Thoracic aorta (tissue), 2 donors: ENCODE results near the gene TBC1D9. TPM values are rescaled to one million over a fixed set of nuclear protein-coding genes. Genes with fewer than 3 reads are reported as not detected.

Experiments used
- ATAC-seq: fragments of 150-250 bp; one replicate; pipeline ENCODE4 v1.8.0; 2017; ENCODE audit warnings: low read depth; ENCODE audit not compliant: insufficient number of reproducible peaks, low FRiP score
- DNase-seq: peaks from one replicate; pipeline ENCODE4 v3.0.0-alpha.2; 2020; ENCODE audit warnings: low spot score
- H3K27ac ChIP-seq, 2 donors: fragments of 200-600 bp; sonication (generic); 1 replicate in 1 of 2; 2 replicates in 1 of 2; pipeline ENCODE4 v1.5.1; 2016; ENCODE audit warnings: mild to moderate bottlenecking in 2 of 2, moderate library complexity in 2 of 2
- H3K27me3 ChIP-seq: fragments of 200-600 bp; sonication (generic); replicated peaks from 2 replicates; pipeline ENCODE4 v1.6.0; 2016; ENCODE audit warnings: mild to moderate bottlenecking; ENCODE audit not compliant: insufficient read depth
- H3K36me3 ChIP-seq: fragments of 200-600 bp; sonication (generic); one replicate; pipeline ENCODE4 v1.5.1; 2016
- H3K4me1 ChIP-seq, 2 donors: fragments of 200-600 bp; sonication (generic); 1 replicate in 1 of 2; 2 replicates in 1 of 2; pipeline versions ENCODE4 v1.5.1 to v1.6.0; 2016; ENCODE audit warnings: low read depth in 2 of 2, mild to moderate bottlenecking in 1 of 2; ENCODE audit not compliant: control insufficient read depth in 1 of 2
- H3K4me3 ChIP-seq: fragments of 200-600 bp; sonication (generic); 2 replicates; pipeline ENCODE4 v1.5.1; 2016; ENCODE audit warnings: mild to moderate bottlenecking
- H3K9me3 ChIP-seq: fragments of 200-600 bp; sonication (generic); 2 replicates; pipeline ENCODE4 v1.5.1; 2016
- total RNA-seq, 2 donors: library from RNA; depleted of rRNA; stranded (reverse); fragments of >200 nt; gene quantifications; one replicate each; pipeline versions ENCODE4 v1.1.0 to v1.2.3, GENCODE V29; 2016
- TF ChIP-seq, protein P1 (sequence below): fragments of 200-600 bp; sonication (generic); IDR thresholded peaks from one replicate; pipeline ENCODE4 v1.5.1; 2019; ENCODE audit warnings: antibody characterized with exemption

TBC1D9 gene
- total RNA-seq, 2 donors from 2014 or later = 17.5 to 21.2 TPM

DNA sequence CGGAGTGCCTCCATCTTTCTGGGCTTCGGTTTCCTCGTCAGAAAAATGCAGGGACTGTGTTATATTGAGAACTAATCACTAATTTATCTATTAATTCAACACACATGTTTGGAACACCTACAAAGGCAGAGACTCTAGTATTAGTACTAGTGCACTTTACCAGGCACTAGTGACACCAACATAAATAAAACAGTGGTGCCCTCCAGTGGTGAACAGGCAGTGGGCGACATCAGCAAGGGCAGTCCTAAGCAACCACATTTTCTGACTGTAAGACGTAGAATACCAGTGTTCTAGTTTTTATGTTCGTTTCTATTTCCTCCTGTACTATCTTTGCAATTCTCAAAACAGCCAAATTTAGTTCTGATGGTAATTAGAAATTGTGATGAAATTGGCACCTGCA is 118.3 kb downstream of the TBC1D9 start:
- H3K27ac ChIP-seq = no peak overlapping the region
- ATAC-seq = no peak

DNA sequence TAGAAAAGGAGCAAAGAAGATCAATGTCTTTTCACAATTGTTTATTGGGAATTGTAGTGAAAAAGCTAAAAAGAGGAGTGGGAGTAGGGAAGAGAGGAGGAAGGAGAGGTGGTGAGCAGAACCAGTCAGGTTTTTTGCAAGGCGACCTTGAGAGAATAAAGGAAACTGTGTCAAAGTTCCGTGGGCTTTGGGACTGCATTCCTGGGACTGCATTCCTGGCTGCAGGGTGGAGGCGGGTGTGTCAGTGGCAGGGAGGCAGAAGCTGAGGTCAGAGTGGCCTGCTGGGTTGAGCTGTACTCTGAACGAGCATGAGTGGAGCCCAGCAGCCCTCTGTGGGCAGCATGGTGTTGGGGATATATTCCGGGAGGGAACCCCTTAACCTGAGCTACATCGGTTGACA is 120.6 kb downstream of the TBC1D9 start:
- no peak for ATAC-seq
- Histone ChIP-seq H3K27ac (no peak overlapping the region), H3K4me1 (no peaks in the 10 kb centered on the region), H3K36me3 (peaks cover 8% of the 10 kb centered on the region), H3K9me3 (no peaks in the 10 kb centered on the region), H3K4me3 (no peak overlapping the region), H3K27me3 (no peaks in the 10 kb centered on the region)
- TF ChIP-seq, protein P1, sequence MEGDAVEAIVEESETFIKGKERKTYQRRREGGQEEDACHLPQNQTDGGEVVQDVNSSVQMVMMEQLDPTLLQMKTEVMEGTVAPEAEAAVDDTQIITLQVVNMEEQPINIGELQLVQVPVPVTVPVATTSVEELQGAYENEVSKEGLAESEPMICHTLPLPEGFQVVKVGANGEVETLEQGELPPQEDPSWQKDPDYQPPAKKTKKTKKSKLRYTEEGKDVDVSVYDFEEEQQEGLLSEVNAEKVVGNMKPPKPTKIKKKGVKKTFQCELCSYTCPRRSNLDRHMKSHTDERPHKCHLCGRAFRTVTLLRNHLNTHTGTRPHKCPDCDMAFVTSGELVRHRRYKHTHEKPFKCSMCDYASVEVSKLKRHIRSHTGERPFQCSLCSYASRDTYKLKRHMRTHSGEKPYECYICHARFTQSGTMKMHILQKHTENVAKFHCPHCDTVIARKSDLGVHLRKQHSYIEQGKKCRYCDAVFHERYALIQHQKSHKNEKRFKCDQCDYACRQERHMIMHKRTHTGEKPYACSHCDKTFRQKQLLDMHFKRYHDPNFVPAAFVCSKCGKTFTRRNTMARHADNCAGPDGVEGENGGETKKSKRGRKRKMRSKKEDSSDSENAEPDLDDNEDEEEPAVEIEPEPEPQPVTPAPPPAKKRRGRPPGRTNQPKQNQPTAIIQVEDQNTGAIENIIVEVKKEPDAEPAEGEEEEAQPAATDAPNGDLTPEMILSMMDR = no peak
- DNase-seq = no peak

More for the DNA sequence above, 118.3 kb downstream of the TBC1D9 start:
- no peak for DNase-seq
- no peaks in the 10 kb centered on the region for H3K4me1 ChIP-seq
- H3K4me3 ChIP-seq = no peak overlapping the region
- TF ChIP-seq, protein P1 = no peak
- no peaks in the 10 kb centered on the region for H3K9me3 ChIP-seq
- no peaks in the 10 kb centered on the region for H3K27me3 ChIP-seq
- peaks cover 8% of the 10 kb centered on the region for H3K36me3 ChIP-seq

DNA sequence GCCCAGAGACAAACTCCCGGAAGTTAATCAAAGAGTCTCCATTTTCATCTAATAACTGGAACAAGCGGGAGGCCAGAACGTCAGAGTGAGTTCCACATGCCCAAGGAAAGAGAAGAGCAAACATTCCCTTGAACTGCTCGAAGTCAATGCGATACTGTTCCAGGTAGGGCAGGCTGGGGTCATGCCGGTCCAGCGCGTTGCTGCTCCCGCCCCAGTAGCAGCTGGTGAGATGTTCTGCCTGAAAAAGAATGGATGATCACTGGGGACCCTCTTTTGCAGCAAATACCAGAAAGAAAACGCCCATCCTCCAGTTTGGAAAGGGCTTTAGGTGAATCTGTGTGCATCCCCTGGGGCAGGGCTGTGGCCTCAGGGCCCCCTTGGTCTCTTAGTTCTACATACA is 122.2 kb downstream of the TBC1D9 start:
- Histone ChIP-seq H3K27ac (no peak overlapping the region), H3K4me1 (no peaks in the 10 kb centered on the region), H3K27me3 (no peaks in the 10 kb centered on the region), H3K4me3 (no peak overlapping the region), H3K36me3 (peaks cover 8% of the 10 kb centered on the region), H3K9me3 (no peaks in the 10 kb centered on the region)
- DNase-seq (no peak), ATAC-seq (no peak)
- TF ChIP-seq, protein P1 = no peak

DNA sequence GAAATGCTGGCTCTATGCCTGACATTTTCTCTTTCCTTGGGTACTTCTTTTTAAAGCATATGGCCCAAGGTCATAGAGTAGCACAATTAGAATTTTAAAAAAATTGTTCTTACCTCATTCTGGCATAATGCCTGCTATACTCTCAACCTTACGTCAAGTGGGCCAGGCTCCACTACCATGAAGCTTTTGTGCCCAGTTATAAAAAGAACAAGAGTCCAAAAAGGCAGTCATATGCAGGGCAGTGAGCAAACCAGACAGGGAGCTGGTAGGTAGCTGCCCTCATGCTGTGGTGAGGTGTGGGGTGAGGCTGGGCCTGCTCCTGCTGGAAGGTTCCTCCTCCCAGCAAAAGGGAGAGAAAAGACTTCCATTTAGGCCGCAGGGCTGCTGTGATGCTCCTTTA is 123.1 kb downstream of the TBC1D9 start:
- TF ChIP-seq, protein P1 = no peak
- Histone ChIP-seq H3K27ac (no peak overlapping the region), H3K36me3 (peaks cover 8% of the 10 kb centered on the region), H3K4me1 (no peaks in the 10 kb centered on the region), H3K9me3 (no peaks in the 10 kb centered on the region), H3K27me3 (no peaks in the 10 kb centered on the region), H3K4me3 (no peak overlapping the region)
- ATAC-seq (no peak), DNase-seq (no peak)

DNA sequence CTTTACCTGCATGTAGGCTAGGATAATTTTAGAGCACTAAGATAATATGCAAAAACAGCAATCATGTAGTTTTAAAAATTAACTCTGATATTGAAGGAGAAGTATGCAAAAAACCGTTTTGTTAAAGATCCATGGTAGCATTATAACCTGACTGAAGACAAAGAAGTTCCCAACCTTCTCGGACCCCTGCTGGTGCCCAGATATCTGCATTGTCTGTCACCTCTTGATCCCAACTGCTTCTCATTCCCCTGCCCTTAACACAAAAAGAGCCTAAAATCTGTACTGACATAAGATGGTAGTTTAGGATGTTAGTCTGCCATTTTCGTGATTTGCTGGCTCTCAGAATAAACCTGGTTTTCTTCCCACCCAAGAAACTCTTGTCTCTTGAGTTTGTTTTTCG is 125.9 kb downstream of the TBC1D9 start:
- Histone ChIP-seq H3K4me1 (no peaks in the 10 kb centered on the region), H3K9me3 (no peaks in the 10 kb centered on the region), H3K36me3 (peaks cover 10% of the 10 kb centered on the region), H3K4me3 (no peak overlapping the region), H3K27ac (no peak overlapping the region), H3K27me3 (no peaks in the 10 kb centered on the region)
- ATAC-seq (no peak), DNase-seq (no peak)
- TF ChIP-seq, protein P1 = no peak
